Measurements from ENCODE around the gene SH3BP5L.
"Not testable (repeated sequence)": the region's sequence is repeated elsewhere in the genome, so short reads cannot be mapped to it uniquely, and the experiment has no call there.

Gene SH3BP5L

GRCh38 chr1:248850536-248851251, 25.0 kb upstream of the SH3BP5L start:
- DNase-seq, result no peak

- DNase-seq, result no peak
Observed at GRCh38 chr1:248850124-248850523, 24.4 kb upstream of the SH3BP5L start.

GRCh38 chr1:248849637-248850036, 23.9 kb upstream of the SH3BP5L start:
- DNase-seq, result no peak

GRCh38 chr1:248849152-248849551, 23.4 kb upstream of the SH3BP5L start:
- no peak for DNase-seq

GRCh38 chr1:248848602-248849001, 22.9 kb upstream of the SH3BP5L start:
- DNase-seq, result no peak

- no peak for DNase-seq
Observed at GRCh38 chr1:248847956-248848561, 22.3 kb upstream of the SH3BP5L start.

- DNase-seq, result no peak
Observed at GRCh38 chr1:248847181-248847955, 21.7 kb upstream of the SH3BP5L start.

- DNase-seq, result no peak
Observed at GRCh38 chr1:248844526-248844925, 18.8 kb upstream of the SH3BP5L start.

GRCh38 chr1:248843687-248844086, 18.0 kb upstream of the SH3BP5L start:
- DNase-seq, result no peak

- DNase-seq, result no peak
Observed at GRCh38 chr1:248842781-248843331, 17.1 kb upstream of the SH3BP5L start.

GRCh38 chr1:248841702-248842395, 16.1 kb upstream of the SH3BP5L start:
- peak; percentile 56 to 62 for DNase-seq

- DNase-seq, result no peak
Observed at GRCh38 chr1:248840946-248841345, 15.2 kb upstream of the SH3BP5L start.

- peak in 1 of 2 experiments; percentile 45 for DNase-seq
Observed at GRCh38 chr1:248839168-248839555, 13.4 kb upstream of the SH3BP5L start.

- DNase-seq, result peak; percentile 70 to 88
Observed at GRCh38 chr1:248838357-248839167, 12.8 kb upstream of the SH3BP5L start.

GRCh38 chr1:248837781-248838356, 12.2 kb upstream of the SH3BP5L start, which contains the start of gene ZNF672:
TSS of gene ZNF672 (plus strand) at chr1:248838224. CDS start at chr1:248847275, 9,051 bp downstream.
- DNase-seq, result peak; percentile 95 to 98

GRCh38 chr1:248837045-248837780, 11.5 kb upstream of the SH3BP5L start:
- DNase-seq, result no peak

GRCh38 chr1:248834343-248834940, 8.7 kb upstream of the SH3BP5L start:
- no peak for DNase-seq

GRCh38 chr1:248831842-248832241, 6.1 kb upstream of the SH3BP5L start:
- no peak for DNase-seq

- DNase-seq, result not testable (repeated sequence)
Observed at GRCh38 chr1:248830718-248831017, 5.0 kb upstream of the SH3BP5L start.

- no peak for DNase-seq
Observed at GRCh38 chr1:248828845-248829244, 3.1 kb upstream of the SH3BP5L start.

- peak in 1 of 2 experiments; percentile 49 for DNase-seq
Observed at GRCh38 chr1:248825573-248825908, 174 bp downstream of the SH3BP5L start.

Data from NCI-H446 (cell line).